ENCODE measurements around the gene DUOX1.

The DUOX1 gene

DNA sequence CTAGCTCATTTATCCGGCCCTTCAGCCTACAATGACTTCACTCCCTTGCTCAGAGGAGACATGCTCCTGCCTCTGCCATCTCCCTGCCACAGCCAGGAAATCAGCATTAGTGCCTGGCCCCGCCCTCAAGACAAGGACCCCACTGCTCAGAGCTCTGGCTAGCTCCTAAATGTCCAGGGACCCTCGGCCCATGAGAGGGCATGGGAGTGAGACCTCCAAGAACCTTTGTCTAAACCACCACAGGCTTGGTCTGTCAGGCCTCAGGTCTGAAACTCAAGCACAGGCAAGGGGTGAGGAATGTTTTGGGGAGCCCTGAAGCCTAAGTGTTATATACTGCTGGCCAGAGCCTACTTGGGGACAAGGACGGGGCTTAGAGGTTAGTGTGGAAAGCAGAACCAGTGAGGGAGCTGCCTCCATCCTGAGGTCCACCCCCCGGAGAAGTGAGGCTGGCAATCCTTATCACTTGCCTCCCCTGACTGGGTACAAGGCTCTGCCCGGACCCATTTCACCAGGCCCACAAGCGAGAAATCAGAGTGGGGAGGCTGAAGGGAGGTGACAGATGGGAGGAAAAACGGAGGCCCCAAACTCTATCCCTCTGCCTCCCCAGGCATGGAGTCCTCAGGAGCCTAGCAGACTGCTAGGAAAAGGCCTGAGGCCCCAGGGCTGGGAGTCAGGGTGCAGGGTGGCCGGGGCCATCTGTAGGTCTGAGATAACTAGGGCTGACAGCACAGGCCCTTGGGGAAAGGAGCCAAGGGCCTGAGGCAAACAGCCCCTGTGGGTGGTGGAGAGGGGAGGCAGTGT is 39.2 kb downstream of the DUOX1 start:
- no peak for DNase-seq (ENCODE audit: low read depth, low spot score)

DNA sequence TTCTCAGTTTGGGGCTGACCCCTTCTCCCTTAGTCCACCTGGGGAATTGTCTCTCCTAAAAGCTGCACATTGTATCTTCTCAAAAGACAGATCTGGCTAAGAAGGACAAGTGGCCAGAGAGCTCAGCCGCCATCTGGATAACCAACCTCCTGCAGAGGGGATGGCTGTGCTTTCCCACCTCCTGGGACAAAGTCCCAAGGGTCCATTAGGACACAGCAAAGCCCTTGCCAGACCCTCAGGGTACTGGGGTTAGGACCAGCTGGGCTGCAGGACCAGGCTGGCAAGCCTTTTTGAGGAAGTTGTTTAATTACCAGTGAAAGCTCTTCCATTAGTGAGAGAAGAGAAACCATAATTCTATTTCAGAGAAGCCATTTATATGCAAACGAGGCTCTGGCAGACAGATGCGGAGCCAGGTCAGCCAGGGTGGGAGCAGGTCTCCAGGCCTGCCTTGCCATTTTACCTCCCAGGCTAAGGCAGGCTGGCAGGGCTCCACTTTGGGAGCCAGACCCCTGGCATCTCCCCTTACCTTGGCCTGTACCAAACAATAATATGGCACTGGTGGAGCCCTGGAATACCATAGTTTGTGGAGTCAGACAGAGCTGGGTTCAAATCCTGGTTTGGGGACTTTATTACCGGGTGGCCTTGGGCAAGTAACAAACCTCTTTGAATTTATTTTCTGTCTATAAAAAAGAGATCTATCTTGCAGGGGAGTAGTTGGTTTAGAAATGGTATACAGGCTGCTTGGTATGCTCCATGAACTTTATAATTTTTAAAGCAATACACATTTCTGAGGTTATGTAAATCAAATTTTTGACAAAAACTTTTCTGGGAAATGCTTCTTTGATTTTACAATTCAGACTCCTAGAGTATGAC is 40.0 kb downstream of the DUOX1 start:
- DNase-seq (ENCODE audit: low read depth, low spot score), result no peak

DNA sequence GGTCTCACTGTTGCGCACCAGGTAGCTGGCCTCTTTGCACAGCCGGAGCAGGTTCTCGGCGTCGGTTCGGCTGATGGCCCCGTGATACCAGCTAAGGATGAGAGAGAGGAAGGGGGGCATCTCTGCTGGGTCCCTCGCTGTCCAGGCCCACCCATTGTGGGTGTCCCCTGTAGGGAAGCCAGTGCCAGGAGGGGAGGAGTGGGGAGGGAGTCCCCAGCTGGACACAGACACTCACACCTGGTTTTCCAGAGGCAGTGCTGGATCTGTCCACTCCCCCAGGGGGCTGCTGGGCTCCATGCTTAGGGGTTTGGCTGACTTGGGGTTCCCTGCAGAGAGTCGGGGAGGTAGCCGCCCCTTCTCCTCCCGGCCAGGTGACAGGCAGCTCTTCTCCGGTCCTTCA is 42.1 kb downstream of the DUOX1 start:
- no peak for DNase-seq (ENCODE audit: low read depth, low spot score)

DNA sequence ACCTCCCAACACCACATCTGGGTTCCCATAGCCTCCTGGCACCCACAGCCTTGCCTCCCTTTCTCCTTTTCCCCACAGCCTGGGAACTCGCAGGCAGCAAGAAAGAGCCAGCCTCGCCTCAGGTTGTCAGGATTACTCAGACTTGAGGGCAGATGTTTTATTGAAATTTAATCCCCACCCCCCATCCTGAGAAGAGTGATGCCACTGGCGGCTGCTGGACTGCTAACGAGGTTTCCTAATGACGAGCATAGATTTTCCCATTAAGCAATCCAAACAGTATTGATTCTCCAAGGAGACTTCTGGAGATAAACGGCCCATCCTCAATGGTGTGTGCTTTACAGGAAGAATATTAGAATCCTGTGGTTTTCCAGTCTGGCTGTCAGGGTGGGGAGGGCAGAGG is 44.3 kb downstream of the DUOX1 start:
- DNase-seq (ENCODE audit: low read depth, low spot score), result no peak

- DNase-seq (ENCODE audit: low read depth, low spot score), result no peak
These were observed 44.8 kb downstream of the DUOX1 start for GRCh38 chr15:45174577-45174976.

DNA sequence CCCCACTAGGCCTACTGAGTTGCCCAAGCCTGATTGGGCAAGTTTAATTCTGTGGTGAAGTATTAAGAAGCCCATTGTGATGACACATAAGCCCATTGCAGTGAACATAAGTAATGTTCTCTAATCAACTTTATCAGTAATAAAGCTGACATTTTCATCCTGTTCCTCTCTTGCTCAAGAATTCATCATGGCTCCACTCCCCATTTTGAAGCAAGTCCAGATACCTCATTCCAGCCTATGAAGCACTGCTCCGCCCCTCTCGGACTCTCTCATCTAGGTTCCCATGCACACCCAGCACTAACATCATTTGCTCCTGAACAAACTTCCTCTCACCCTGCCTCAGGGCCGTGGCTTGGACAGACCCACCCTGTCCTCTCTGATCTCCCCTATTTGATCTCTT is 47.5 kb downstream of the DUOX1 start:
- DNase-seq (ENCODE audit: low read depth, low spot score), result no peak

GRCh38 chr15:45179221-45179985 is 49.6 kb downstream of the DUOX1 start:
- no peak for DNase-seq (ENCODE audit: low read depth, low spot score)

DNA sequence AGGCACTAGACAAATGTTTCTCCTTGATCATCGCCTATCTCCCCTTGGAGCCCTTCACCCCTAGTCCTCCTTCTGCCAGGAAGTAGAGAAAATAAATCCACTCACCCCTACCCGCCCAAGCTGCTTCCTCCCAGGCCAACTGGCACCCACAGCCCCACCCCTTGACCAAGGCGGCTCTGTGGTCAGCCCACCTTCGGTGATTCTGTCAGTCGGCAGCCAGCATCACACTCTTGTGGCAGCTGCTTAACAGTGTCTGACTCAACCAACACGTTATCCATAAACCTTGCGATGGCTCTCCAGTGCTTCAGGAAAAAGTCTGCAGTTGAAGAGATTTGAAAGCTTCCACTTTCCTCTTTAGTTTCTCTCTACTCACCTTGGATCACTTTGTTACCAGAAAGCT is 50.4 kb downstream of the DUOX1 start:
- DNase-seq (ENCODE audit: low read depth, low spot score), result no peak

GRCh38 chr15:45180648-45181436 is 51.0 kb downstream of the DUOX1 start:
- DNase-seq (ENCODE audit: low read depth, low spot score), result no peak

- no peak for DNase-seq (ENCODE audit: low read depth, low spot score)
These were observed 51.9 kb downstream of the DUOX1 start for GRCh38 chr15:45181491-45182285.

- DNase-seq (ENCODE audit: low read depth, low spot score), result no peak
These were observed 53.2 kb downstream of the DUOX1 start for GRCh38 chr15:45182996-45183395.

GRCh38 chr15:45183511-45183910 is 53.7 kb downstream of the DUOX1 start:
- no peak for DNase-seq (ENCODE audit: low read depth, low spot score)

- DNase-seq (ENCODE audit: low read depth, low spot score), result no peak
These were observed 54.8 kb downstream of the DUOX1 start for GRCh38 chr15:45184562-45185041.

DNA sequence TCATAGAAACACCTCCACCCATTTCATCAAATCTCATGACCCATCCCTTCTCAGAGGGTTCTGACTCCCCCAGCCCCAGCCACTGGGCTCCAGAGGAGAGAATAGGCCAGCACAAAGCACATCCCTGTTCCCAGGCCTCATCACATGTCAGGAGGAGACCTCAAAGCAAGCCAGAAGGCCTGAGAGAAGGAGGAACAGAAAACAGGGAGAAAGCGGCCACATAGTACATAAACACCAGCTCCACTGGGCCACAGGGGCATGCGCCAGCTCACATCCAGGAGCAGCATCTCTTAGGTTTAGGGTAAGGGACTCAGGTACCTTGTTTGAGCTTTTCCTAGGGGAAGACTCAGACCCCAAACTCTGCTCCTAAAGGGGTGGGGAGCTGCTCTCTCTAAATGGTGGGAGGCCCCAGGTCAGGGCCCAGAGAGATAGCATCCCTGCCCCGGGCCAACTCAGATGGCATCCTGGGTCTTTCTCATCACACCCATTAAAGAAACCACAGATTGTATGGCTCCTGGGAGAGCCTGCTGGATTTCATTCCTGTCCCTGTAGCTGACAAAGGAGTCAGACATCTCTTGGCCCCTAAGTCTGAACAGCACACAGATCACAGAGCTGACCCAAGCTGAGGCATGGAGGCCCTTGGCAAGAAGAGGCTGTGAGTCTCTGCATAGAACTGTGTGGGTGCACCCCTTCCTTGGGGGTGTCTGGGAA is 55.4 kb downstream of the DUOX1 start:
- DNase-seq (ENCODE audit: low read depth, low spot score), result no peak

DNA sequence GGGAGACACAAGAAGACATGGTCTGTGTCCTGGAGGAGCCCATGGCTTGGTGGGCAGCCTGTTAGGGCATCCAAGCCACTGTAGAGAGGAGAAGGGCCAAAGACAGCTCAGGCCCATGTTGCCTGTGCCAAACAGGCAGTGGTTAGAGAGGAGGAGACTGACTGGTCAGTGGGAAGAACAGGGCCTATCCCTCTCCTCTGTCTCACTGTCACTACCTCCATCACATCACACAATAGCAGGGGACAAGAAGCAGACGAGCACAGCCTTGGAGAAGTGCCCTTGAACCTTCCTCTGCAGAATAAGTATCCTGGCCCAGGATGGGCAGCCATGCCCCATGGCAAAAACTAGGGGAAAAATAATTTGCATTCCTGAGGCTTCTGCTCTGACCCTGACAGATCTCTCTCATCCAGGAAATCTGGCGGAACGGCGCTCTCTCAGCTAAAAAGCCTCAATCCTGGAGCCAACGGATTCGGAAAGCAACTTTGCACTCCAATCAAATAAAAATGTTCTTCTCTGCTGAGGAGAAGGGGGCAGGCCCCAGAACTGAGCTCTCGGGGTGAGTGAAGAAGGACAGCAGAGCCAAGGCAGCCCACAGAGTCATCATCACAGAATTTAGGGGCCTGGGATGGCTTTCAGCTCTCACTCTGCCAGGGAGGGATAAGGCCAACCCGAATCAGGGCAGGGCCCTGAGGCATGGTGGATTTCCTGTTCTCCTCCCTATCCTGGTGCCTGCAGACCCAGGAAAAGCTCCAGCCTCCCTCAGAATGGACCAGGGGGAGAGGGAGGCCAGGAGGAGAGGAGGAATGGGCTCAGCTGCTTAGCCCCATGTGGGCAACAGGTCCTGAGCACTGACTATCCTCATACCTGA is 56.3 kb downstream of the DUOX1 start:
- DNase-seq (ENCODE audit: low read depth, low spot score), result no peak

- DNase-seq (ENCODE audit: low read depth, low spot score), result no peak
These were observed 57.2 kb downstream of the DUOX1 start for GRCh38 chr15:45186771-45187577.

DNA sequence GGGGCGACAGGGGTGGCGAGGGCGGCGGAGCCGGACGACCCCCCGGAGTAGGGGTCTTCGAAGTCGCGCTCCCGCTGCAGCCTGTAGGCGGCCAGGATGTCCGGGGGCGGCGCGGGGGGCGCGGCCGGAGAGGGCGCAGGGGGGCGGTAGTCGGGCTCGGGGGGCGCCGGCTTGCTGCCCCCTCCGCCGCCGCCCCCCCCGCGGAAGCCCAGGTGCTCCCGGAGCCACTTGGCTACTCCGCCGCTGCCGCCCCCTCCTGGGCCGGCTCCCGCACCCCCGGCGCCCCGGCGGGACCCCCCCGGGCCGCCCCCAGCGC is 57.7 kb downstream of the DUOX1 start:
- DNase-seq (ENCODE audit: low read depth, low spot score), result no peak
